ENCODE results near the gene LILRA6.

DNA sequence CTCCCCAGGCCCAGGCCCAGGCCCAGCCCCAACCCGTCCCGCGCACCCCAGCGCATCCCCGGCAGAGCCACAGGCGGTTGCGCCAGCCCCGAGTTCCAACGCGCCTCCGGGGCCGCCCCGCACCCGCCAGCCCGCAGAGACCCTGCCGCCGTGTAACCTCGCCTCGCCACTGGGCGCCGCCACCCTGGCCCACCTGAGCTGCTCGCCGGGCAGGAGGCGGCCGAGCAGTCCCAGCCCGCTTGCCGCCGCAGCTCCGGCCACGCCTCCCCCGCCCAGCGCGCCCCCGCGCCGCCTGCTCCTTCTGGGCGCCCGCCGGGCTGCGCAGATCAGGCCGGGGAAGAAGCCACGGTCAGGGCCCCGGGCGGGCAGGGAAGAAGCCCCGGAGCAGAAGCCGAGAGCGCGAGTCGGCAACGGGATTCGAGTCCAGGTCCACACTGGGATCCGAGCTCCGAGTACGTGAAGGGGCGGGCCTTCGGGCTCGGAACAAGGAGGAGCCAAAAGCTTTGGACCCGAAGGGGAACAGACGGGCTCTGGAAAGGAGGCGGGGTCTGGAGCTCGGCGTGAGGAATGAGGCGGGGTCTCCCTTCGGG is 53.4 kb downstream of the LILRA6 start, which contains the start of gene MBOAT7:
- TF ChIP-seq, protein P1, sequence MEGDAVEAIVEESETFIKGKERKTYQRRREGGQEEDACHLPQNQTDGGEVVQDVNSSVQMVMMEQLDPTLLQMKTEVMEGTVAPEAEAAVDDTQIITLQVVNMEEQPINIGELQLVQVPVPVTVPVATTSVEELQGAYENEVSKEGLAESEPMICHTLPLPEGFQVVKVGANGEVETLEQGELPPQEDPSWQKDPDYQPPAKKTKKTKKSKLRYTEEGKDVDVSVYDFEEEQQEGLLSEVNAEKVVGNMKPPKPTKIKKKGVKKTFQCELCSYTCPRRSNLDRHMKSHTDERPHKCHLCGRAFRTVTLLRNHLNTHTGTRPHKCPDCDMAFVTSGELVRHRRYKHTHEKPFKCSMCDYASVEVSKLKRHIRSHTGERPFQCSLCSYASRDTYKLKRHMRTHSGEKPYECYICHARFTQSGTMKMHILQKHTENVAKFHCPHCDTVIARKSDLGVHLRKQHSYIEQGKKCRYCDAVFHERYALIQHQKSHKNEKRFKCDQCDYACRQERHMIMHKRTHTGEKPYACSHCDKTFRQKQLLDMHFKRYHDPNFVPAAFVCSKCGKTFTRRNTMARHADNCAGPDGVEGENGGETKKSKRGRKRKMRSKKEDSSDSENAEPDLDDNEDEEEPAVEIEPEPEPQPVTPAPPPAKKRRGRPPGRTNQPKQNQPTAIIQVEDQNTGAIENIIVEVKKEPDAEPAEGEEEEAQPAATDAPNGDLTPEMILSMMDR (IDR thresholded peaks at IDR 0.05 in 2 of 3, conservative IDR thresholded peaks at IDR 0.05 in 1 of 3; ENCODE audit: borderline replicate concordance in 1 of 3, insufficient read depth in 1 of 3, low read depth in 2 of 3, low read length in 2 of 3): peak in 1 of 3 experiments; percentile 13; a peak in 1 of 6 replicates
- TF ChIP-seq, protein P2, sequence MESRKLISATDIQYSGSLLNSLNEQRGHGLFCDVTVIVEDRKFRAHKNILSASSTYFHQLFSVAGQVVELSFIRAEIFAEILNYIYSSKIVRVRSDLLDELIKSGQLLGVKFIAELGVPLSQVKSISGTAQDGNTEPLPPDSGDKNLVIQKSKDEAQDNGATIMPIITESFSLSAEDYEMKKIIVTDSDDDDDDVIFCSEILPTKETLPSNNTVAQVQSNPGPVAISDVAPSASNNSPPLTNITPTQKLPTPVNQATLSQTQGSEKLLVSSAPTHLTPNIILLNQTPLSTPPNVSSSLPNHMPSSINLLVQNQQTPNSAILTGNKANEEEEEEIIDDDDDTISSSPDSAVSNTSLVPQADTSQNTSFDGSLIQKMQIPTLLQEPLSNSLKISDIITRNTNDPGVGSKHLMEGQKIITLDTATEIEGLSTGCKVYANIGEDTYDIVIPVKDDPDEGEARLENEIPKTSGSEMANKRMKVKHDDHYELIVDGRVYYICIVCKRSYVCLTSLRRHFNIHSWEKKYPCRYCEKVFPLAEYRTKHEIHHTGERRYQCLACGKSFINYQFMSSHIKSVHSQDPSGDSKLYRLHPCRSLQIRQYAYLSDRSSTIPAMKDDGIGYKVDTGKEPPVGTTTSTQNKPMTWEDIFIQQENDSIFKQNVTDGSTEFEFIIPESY (IDR thresholded peaks at IDR 0.05; ENCODE audit: extremely low read depth, insufficient replicate concordance, low read length): no peak
- TF ChIP-seq MAX (IDR thresholded peaks at IDR 0.05) (no peak), RAD21 (IDR thresholded peaks at IDR 0.05; ENCODE audit: low read depth) (no peak), CEBPB (IDR thresholded peaks at IDR 0.05; ENCODE audit: low read depth) (no peak), YY1 (IDR thresholded peaks at IDR 0.05; ENCODE audit: extremely low read depth, insufficient replicate concordance, low read depth, low read length) (no peak), EZH2phosphoT487 (IDR thresholded peaks at IDR 0.05; ENCODE audit: borderline replicate concordance) (no peak)

Data from HCT116 (cell line).